Glutamatergic neuron (in vitro differentiated cells): ENCODE measurements around the gene NR3C2. TPM values are rescaled to one million over a fixed set of nuclear protein-coding genes. Genes with fewer than 3 reads are reported as not detected.

Source experiments
- DNase-seq: peaks from one replicate; pipeline ENCODE4 v3.0.0; 2022
- H3K27ac Mint-ChIP-seq: one replicate; pipeline ENCODE4 v1.8.0; 2020; ENCODE audit warnings: mild to moderate bottlenecking, mixed read lengths, inconsistent platforms; ENCODE audit not compliant: unreplicated experiment
- H3K27me3 Mint-ChIP-seq: one replicate; pipeline ENCODE4 v1.8.0; 2020; ENCODE audit warnings: mild to moderate bottlenecking, moderate library complexity, mixed read lengths, inconsistent platforms; ENCODE audit not compliant: unreplicated experiment
- H3K36me3 Mint-ChIP-seq: one replicate; pipeline ENCODE4 v1.8.0; 2020; ENCODE audit warnings: mild to moderate bottlenecking, mixed read lengths, inconsistent platforms; ENCODE audit not compliant: unreplicated experiment
- H3K4me1 Mint-ChIP-seq: one replicate; pipeline ENCODE4 v1.8.0; 2020; ENCODE audit warnings: mild to moderate bottlenecking, low read depth, mixed read lengths, inconsistent platforms; ENCODE audit not compliant: unreplicated experiment
- H3K4me3 Mint-ChIP-seq: one replicate; pipeline ENCODE4 v1.8.0; 2020; ENCODE audit warnings: mild to moderate bottlenecking, mixed read lengths, inconsistent platforms; ENCODE audit not compliant: unreplicated experiment
- H3K9me3 Mint-ChIP-seq: one replicate; pipeline ENCODE4 v1.8.0; 2020; ENCODE audit warnings: mild to moderate bottlenecking, moderate library complexity, mixed read lengths, inconsistent platforms; ENCODE audit not compliant: unreplicated experiment
- total RNA-seq: library from RNA; stranded (reverse); fragmentation: NEBNext Ultra II Directional; extraction: Animal tissue kit (Norgen Biotek cat#: 25700); gene quantifications from one replicate; pipeline ENCODE4 v1.2.1, GENCODE V29; 2021; ENCODE audit not compliant: unreplicated experiment
- TF ChIP-seq, protein P1 (sequence below): fragments of 200-600 bp; sonication (generic); IDR thresholded peaks from one replicate; pipeline ENCODE4 v1.5.0; 2021; ENCODE audit not compliant: partially characterized antibody, unreplicated experiment

Gene NR3C2
- total RNA-seq, 1 donor from 2014 or later = 0.29 TPM

DNA sequence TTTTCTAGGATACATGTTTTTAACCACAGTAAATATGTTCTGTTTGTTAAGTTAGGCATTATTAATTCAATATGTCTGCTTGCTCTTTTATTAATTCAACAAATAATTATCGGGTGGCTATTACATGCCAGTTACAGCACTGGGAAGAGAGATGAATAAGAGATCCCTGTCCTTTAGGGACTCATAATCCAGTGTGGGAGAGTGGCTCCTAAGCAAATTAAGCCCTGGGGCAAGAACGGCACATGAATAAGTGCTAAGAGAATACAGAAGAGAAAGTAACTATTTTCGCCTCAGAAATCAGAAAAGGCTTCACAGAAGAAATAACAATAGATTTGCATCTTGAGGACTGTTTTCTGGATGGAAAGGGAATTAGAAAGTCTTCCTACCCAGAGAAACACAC is 236.7 kb downstream of the NR3C2 start:
- H3K9me3 Mint-ChIP-seq = peaks cover 2% of the 10 kb centered on the region
- no peak for DNase-seq
- TF ChIP-seq, protein P1, sequence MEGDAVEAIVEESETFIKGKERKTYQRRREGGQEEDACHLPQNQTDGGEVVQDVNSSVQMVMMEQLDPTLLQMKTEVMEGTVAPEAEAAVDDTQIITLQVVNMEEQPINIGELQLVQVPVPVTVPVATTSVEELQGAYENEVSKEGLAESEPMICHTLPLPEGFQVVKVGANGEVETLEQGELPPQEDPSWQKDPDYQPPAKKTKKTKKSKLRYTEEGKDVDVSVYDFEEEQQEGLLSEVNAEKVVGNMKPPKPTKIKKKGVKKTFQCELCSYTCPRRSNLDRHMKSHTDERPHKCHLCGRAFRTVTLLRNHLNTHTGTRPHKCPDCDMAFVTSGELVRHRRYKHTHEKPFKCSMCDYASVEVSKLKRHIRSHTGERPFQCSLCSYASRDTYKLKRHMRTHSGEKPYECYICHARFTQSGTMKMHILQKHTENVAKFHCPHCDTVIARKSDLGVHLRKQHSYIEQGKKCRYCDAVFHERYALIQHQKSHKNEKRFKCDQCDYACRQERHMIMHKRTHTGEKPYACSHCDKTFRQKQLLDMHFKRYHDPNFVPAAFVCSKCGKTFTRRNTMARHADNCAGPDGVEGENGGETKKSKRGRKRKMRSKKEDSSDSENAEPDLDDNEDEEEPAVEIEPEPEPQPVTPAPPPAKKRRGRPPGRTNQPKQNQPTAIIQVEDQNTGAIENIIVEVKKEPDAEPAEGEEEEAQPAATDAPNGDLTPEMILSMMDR = no peak
- H3K27me3 Mint-ChIP-seq = no peaks in the 10 kb centered on the region
- no peak overlapping the region for H3K27ac Mint-ChIP-seq
- peaks cover 5% of the 10 kb centered on the region for H3K4me1 Mint-ChIP-seq
- H3K4me3 Mint-ChIP-seq = no peak overlapping the region
- H3K36me3 Mint-ChIP-seq = no peaks in the 10 kb centered on the region

DNA sequence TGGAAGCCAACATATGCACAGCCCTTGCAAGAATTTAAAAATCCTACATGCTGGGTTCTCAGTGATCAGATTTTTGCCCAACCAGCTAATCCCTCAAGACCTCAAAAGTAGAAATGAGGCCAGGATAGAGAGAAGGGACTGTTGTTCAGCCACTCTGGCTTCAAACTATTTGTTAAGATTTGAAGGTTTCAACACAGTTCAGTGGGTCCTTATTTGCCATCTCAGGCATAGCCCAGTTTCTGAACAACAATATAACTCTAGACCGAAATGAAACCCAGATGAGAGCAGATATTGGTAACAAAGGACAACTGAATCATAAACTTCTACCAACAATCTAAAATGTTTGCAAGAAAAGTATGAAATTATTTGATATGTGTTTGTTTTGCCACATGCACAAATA is 237.3 kb downstream of the NR3C2 start:
- Mint-ChIP-seq H3K36me3 (no peaks in the 10 kb centered on the region), H3K27me3 (no peaks in the 10 kb centered on the region), H3K4me1 (peaks cover 5% of the 10 kb centered on the region), H3K4me3 (no peak overlapping the region), H3K9me3 (peaks cover 2% of the 10 kb centered on the region), H3K27ac (no peak overlapping the region)
- DNase-seq = no peak
- TF ChIP-seq, protein P1 = no peak

DNA sequence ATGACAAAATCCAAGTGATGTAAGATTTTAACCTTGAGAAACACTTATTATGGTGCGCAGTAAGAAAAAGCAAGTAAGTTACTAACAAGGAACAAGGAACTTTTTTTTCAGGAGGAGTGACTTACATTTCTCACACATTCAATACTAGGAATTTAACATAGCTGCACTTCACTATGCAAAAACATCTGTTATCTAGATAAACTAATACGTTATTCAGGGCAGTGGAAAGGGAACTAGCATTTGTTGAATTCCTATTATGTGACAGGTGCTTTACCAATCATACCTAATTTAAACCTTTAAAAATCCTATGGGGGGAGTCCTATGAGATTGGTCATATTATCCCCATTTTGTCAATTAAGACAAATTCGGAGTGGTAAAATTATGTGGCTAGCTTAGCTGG is 238.0 kb downstream of the NR3C2 start:
- TF ChIP-seq, protein P1 = no peak
- no peaks in the 10 kb centered on the region for H3K27me3 Mint-ChIP-seq

DNA sequence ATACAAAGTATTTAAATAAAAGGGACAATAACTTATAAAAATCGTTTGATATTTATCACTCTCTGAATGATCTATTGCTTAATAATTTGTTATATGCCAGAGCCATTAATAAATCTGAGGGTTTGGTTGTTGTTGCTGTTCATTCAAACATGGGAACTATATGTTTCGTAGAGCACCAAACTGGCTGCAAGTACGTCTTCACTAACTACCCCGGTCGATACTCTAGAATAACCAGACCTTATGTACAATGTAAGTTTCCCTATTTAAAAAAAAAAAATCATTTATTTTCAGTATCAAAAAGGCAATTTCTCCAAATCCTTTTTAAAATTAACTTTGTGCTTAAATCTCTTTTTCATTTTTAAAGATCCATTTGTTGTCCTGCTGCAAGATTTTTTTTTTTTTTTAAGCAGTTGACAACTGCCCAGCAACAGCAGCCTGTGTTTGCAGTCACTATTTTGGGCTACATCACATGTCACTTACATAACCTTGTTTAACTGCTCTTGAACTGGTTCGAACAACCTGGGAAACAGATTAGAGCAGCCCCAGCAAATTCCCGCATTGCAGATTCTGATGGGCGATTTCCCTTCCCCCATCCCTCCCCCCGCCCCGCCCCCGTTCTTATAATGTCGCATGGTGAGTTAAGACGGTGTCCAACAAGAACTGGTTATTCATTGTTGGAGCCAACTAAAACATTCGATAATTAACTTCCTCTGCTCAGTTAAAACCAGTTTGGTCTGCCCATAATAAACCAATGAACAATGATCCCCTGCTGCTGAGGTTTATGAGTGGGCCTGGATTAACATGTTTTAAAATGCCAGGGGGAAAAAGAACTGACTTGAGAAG is 238.9 kb downstream of the NR3C2 start:
- H3K9me3 Mint-ChIP-seq = peaks cover 2% of the 10 kb centered on the region
- H3K4me3 Mint-ChIP-seq = no peak overlapping the region
- TF ChIP-seq, protein P1 = no peak
- no peak for DNase-seq
- no peaks in the 10 kb centered on the region for H3K36me3 Mint-ChIP-seq
- peaks cover 5% of the 10 kb centered on the region for H3K4me1 Mint-ChIP-seq
- H3K27me3 Mint-ChIP-seq = no peaks in the 10 kb centered on the region
- H3K27ac Mint-ChIP-seq = no peak overlapping the region

More for the DNA sequence above, 238.0 kb downstream of the NR3C2 start:
- no peak for DNase-seq
- no peaks in the 10 kb centered on the region for H3K36me3 Mint-ChIP-seq
- peaks cover 2% of the 10 kb centered on the region for H3K9me3 Mint-ChIP-seq
- H3K4me3 Mint-ChIP-seq = no peak overlapping the region
- H3K27ac Mint-ChIP-seq = no peak overlapping the region
- H3K4me1 Mint-ChIP-seq = peaks cover 5% of the 10 kb centered on the region

DNA sequence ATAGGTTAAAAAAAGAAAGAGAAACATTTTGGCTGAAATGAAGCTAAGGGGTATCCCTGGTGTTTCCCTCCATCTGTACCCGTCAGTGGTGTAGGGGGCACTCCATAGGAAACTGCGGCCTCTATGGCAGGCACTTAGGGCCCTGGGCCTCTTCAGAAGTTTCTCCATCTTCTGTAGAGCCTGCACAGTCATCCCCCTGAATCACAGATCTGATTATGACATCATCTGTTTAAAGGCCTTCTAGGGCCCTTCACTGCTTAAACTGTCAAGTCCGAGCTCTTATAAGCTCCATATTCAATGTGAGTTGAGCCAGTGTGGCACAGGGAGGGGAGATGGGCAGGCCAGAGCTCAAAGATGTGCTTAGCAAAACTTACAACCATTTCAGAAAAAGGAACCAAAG is 241.3 kb downstream of the NR3C2 start:
- H3K27me3 Mint-ChIP-seq = no peaks in the 10 kb centered on the region
- TF ChIP-seq, protein P1 = no peak
- no peak for DNase-seq
- no peak overlapping the region for H3K27ac Mint-ChIP-seq
- H3K4me3 Mint-ChIP-seq = no peak overlapping the region
- no peaks in the 10 kb centered on the region for H3K36me3 Mint-ChIP-seq
- H3K4me1 Mint-ChIP-seq = peaks cover 5% of the 10 kb centered on the region
- H3K9me3 Mint-ChIP-seq = no peaks in the 10 kb centered on the region
